Neural progenitor cell (in vitro differentiated cells): Measurements from ENCODE around the gene SAMD13. TPM values are rescaled to one million over a fixed set of nuclear protein-coding genes. Genes with fewer than 3 reads are reported as not detected.

Experiments used
- DNase-seq: peaks from one replicate; pipeline ENCODE4 v3.0.0-alpha.2; 2016; ENCODE audit warnings: low spot score
- H2AFZ ChIP-seq: fragments of 200-600 bp; sonication (generic); replicated peaks from 2 replicates; pipeline ENCODE4 v1.6.1; 2016; ENCODE audit warnings: antibody characterized with exemption
- H3F3A ChIP-seq: fragments of 200-600 bp; sonication (generic); 2 replicates; pipeline ENCODE4 v1.6.1; 2016; ENCODE audit warnings: antibody characterized with exemption, low read depth
- H3K27ac ChIP-seq: fragments of 200-600 bp; sonication (generic); 2 replicates; pipeline ENCODE4 v1.5.1; 2016; ENCODE audit warnings: mild to moderate bottlenecking
- H3K27me3 ChIP-seq: fragments of 200-600 bp; sonication (generic); 2 replicates; pipeline ENCODE4 v1.6.1; 2016; ENCODE audit warnings: mild to moderate bottlenecking, moderate library complexity
- H3K36me3 ChIP-seq: fragments of 200-600 bp; sonication (generic); 2 replicates; pipeline ENCODE4 v1.5.1; 2016
- H3K4me1 ChIP-seq: fragments of 200-600 bp; sonication (generic); 2 replicates; pipeline ENCODE4 v1.6.1; 2016; ENCODE audit warnings: mixed run types
- H3K4me2 ChIP-seq: fragments of 200-600 bp; sonication (generic); 2 replicates; pipeline ENCODE4 v1.6.1; 2016
- H3K4me3 ChIP-seq: fragments of 200-600 bp; sonication (generic); 2 replicates; pipeline ENCODE4 v1.5.1; 2016
- H3K79me2 ChIP-seq: fragments of 200-600 bp; sonication (generic); 2 replicates; pipeline ENCODE4 v1.6.1; 2016; ENCODE audit warnings: low read depth
- H3K9ac ChIP-seq: fragments of 200-600 bp; sonication (generic); 2 replicates; pipeline ENCODE4 v1.6.1; 2016
- H3K9me3 ChIP-seq: fragments of 200-600 bp; sonication (generic); 2 replicates; pipeline ENCODE4 v1.5.1; 2016; ENCODE audit warnings: low read depth
- H4K20me1 ChIP-seq: fragments of 200-600 bp; sonication (generic); 2 replicates; pipeline ENCODE4 v1.6.1; 2016; ENCODE audit warnings: low read depth
- H3K27ac Mint-ChIP-seq: 3 replicates; pipeline ENCODE4 v1.8.0; 2021; ENCODE audit warnings: mixed read lengths
- H3K27me3 Mint-ChIP-seq: 2 replicates; pipeline ENCODE4 v1.8.0; 2022; ENCODE audit warnings: low read depth, mild to moderate bottlenecking, inconsistent platforms, moderate library complexity, mixed read lengths; ENCODE audit not compliant: insufficient read depth
- H3K36me3 Mint-ChIP-seq: 3 replicates; pipeline ENCODE4 v1.8.0; 2021; ENCODE audit warnings: mixed read lengths
- H3K4me1 Mint-ChIP-seq: 3 replicates; pipeline ENCODE4 v1.8.0; 2021; ENCODE audit warnings: mixed read lengths
- H3K4me3 Mint-ChIP-seq: 3 replicates; pipeline ENCODE4 v1.8.0; 2021; ENCODE audit warnings: mild to moderate bottlenecking, moderate library complexity, mixed read lengths
- H3K9me3 Mint-ChIP-seq: 3 replicates; pipeline ENCODE4 v1.8.0; 2020; ENCODE audit warnings: mixed read lengths
- CTCF ChIP-seq: fragments of 200-600 bp; sonication (generic); IDR thresholded peaks from 2 replicates; pipeline ENCODE4 v1.5.1; 2017; ENCODE audit warnings: antibody characterized with exemption, mild to moderate bottlenecking
- EZH2 ChIP-seq: fragments of 200-600 bp; sonication (generic); IDR thresholded peaks from 2 replicates; pipeline ENCODE4 v1.6.1; 2017; ENCODE audit warnings: antibody characterized with exemption, mild to moderate bottlenecking, moderate library complexity
- EZH2phosphoT487 ChIP-seq: fragments of 200-600 bp; sonication (generic); IDR thresholded peaks from 2 replicates; pipeline ENCODE4 v1.6.1; 2017; ENCODE audit warnings: antibody characterized with exemption
- total RNA-seq: library from RNA; depleted of rRNA; stranded (reverse); fragments of >200 nt; gene quantifications from 2 replicates; pipeline ENCODE4 v1.2.3, GENCODE V29; 2015; ENCODE audit warnings: low replicate concordance

Gene SAMD13
- total RNA-seq, 1 donor from 2014 or later: 5.6 TPM

DNA sequence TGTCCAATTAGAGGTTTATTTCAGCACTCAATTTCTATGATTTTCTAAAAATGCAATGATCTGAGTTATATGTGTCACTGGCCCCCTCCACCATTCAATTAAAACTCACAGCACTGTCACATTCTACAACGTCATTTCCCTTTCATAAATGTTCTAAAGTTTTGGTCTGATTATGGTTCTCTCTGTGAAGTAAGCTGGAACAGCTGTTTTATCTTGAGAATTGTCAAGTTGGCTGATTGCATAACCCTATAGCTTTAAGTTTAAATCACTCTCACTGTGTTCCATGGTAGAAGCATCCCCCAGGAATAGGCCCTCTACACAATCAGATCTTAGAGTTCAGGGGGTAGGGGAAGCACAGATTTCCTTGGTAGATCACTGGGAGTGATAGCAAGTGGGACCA, 55.4 kb downstream of the SAMD13 start:
- Mint-ChIP-seq H3K9me3 (no peaks in the 10 kb centered on the region), H3K4me3 (no peak overlapping the region), H3K4me1 (peaks cover 7% of the 10 kb centered on the region), H3K36me3 (no peaks in the 10 kb centered on the region), H3K27ac (no peak overlapping the region), H3K27me3 (no peaks in the 10 kb centered on the region)
- no peaks in the 10 kb centered on the region for H3K4me1 ChIP-seq
- no peaks in the 10 kb centered on the region for H3K27me3 ChIP-seq
- TF ChIP-seq EZH2phosphoT487: no peak
- no peaks in the 10 kb centered on the region for H4K20me1 ChIP-seq
- no peak overlapping the region for H3K4me3 ChIP-seq
- H2AFZ ChIP-seq: no peak overlapping the region
- no peaks in the 10 kb centered on the region for H3K9me3 ChIP-seq
- H3K27ac ChIP-seq: no peak overlapping the region
- H3F3A ChIP-seq: no peaks in the 10 kb centered on the region
- no peaks in the 10 kb centered on the region for H3K36me3 ChIP-seq
- H3K79me2 ChIP-seq: no peaks in the 10 kb centered on the region
- no peak overlapping the region for H3K9ac ChIP-seq
- no peak overlapping the region for H3K4me2 ChIP-seq
- no peak for DNase-seq

GRCh38 chr1:84358695-84359094, 57.2 kb downstream of the SAMD13 start:
- Mint-ChIP-seq H3K9me3 (no peaks in the 10 kb centered on the region), H3K27me3 (peaks cover under 1% of the 10 kb centered on the region), H3K36me3 (no peaks in the 10 kb centered on the region), H3K4me3 (no peak overlapping the region), H3K27ac (no peak overlapping the region), H3K4me1 (peaks cover 2% of the 10 kb centered on the region)
- no peaks in the 10 kb centered on the region for H3K4me1 ChIP-seq
- H3K4me2 ChIP-seq: no peak overlapping the region
- no peak overlapping the region for H3K4me3 ChIP-seq
- H4K20me1 ChIP-seq: no peaks in the 10 kb centered on the region
- TF ChIP-seq EZH2: no peak
- no peak for TF ChIP-seq CTCF
- TF ChIP-seq EZH2phosphoT487: no peak
- H3K27me3 ChIP-seq: no peaks in the 10 kb centered on the region
- DNase-seq: no peak
- no peaks in the 10 kb centered on the region for H3K79me2 ChIP-seq
- no peak overlapping the region for H3K27ac ChIP-seq
- no peak overlapping the region for H2AFZ ChIP-seq
- no peak overlapping the region for H3K9ac ChIP-seq
- no peaks in the 10 kb centered on the region for H3F3A ChIP-seq
- H3K9me3 ChIP-seq: no peaks in the 10 kb centered on the region
- H3K36me3 ChIP-seq: no peaks in the 10 kb centered on the region

DNA sequence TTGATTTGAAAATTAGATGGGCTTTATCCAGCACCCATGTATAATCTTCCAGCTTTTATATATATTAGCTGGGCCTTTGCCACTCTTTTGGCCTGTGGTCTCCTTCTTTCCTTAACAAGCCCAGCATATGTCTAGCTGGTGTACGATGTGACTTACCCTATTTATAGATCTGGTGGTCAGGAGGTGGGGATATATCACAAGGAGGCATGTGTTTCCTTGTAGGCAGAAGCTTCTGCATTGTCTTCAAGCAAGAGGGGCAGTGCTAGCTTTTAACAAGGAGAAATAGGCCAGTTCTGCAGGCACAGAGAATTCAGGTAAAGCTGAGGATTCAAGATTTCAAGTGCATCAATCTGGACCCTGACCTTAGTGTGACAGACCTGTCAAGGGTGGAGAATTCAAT, 58.8 kb downstream of the SAMD13 start:
- Histone ChIP-seq H2AFZ (no peak overlapping the region), H3K27ac (no peak overlapping the region), H3K4me1 (no peaks in the 10 kb centered on the region), H3K4me3 (no peak overlapping the region), H3K27me3 (no peaks in the 10 kb centered on the region), H3K9me3 (no peaks in the 10 kb centered on the region), H3K9ac (no peak overlapping the region), H3K79me2 (no peaks in the 10 kb centered on the region), H3F3A (no peaks in the 10 kb centered on the region), H4K20me1 (no peaks in the 10 kb centered on the region), H3K36me3 (no peaks in the 10 kb centered on the region), H3K4me2 (no peak overlapping the region)
- Mint-ChIP-seq H3K9me3 (no peaks in the 10 kb centered on the region), H3K27me3 (peaks cover 2% of the 10 kb centered on the region), H3K27ac (no peak overlapping the region), H3K4me1 (no peaks in the 10 kb centered on the region), H3K4me3 (no peak overlapping the region), H3K36me3 (no peaks in the 10 kb centered on the region)
- TF ChIP-seq EZH2phosphoT487 (no peak), CTCF (no peak), EZH2 (no peak)
- DNase-seq: no peak

GRCh38 chr1:84361796-84362195, 60.3 kb downstream of the SAMD13 start:
- no peaks in the 10 kb centered on the region for H3K79me2 ChIP-seq
- no peaks in the 10 kb centered on the region for H3K27me3 ChIP-seq
- H3K36me3 Mint-ChIP-seq: no peaks in the 10 kb centered on the region
- no peaks in the 10 kb centered on the region for H3K9me3 ChIP-seq
- no peak overlapping the region for H3K9ac ChIP-seq
- H3K27ac Mint-ChIP-seq: no peak overlapping the region
- H3K4me2 ChIP-seq: no peak overlapping the region
- no peaks in the 10 kb centered on the region for H3F3A ChIP-seq
- no peaks in the 10 kb centered on the region for H4K20me1 ChIP-seq
- H3K4me3 ChIP-seq: no peak overlapping the region
- H3K9me3 Mint-ChIP-seq: no peaks in the 10 kb centered on the region
- no peak overlapping the region for H3K27ac ChIP-seq
- no peaks in the 10 kb centered on the region for H3K36me3 ChIP-seq
- peaks cover 4% of the 10 kb centered on the region for H3K4me1 Mint-ChIP-seq
- no peak for TF ChIP-seq EZH2phosphoT487
- no peak for TF ChIP-seq CTCF
- TF ChIP-seq EZH2: no peak
- H2AFZ ChIP-seq: no peak overlapping the region
- DNase-seq: no peak
- H3K4me3 Mint-ChIP-seq: no peak overlapping the region
- H3K27me3 Mint-ChIP-seq: peaks cover 2% of the 10 kb centered on the region
- no peaks in the 10 kb centered on the region for H3K4me1 ChIP-seq
